GM19099 (cell line): Measurements from ENCODE around the gene IGHMBP2.

Experiments
- POLR2A ChIP-seq: IDR thresholded peaks from 3 replicates; pipeline ENCODE4 v1.6.1; 2011; ENCODE audit warnings: low read depth; ENCODE audit not compliant: insufficient read length; ENCODE audit errors: extremely low read depth

The IGHMBP2 gene

DNA sequence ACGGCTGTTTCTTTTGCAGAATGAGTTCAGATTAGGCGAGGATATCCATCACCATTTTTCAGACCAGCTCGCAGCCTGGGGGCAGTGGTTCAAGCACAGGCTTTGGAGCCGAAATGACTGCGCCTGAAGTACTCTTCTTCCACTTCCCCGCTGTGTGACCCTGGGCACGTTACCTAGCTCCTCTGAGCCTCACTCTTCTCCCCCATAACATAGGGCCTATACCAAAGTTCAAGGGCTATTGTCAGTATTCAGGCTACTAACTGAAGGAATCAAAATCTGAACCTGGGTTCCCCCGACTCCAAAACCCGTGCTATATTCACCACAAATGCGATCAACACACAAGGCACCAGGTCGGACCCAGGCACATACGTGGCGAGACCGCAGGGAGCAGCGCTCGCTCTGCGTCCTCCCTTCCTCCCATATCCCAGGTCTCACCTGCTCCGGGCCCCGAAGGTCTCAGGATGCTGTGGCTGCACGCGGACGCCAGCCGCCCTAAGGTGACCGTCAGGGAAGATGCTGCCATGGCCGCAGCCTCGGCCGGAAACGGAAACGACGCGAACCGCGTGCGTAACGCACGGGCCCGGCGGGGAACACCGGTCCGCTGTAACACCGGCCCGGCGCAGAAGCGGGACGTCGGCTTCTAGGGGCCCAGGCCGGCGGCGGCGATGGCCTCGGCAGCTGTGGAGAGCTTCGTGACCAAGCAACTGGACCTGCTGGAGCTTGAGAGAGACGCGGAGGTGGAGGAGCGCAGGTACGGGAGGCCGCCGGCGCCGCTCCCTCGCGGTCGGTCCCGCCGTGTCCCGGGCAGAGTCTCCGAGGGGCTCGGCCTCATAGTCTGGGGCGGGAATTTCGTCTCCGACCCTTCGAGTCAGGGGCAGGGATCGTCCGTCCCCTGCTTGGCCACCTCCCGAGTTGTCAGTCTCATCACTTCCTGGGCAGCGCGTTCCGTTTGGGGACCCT, at the start of gene IGHMBP2, which contains the start of gene MRPL21:
TSS of gene IGHMBP2 (plus strand) at position 604 of the 960 bp plus-strand sequence. CDS start at position 666, 62 bp downstream.
TSS of gene MRPL21 (minus strand) at position 545 of the 960 bp plus-strand sequence. CDS start at position 523, 22 bp downstream.
- peak; percentile 98 for TF ChIP-seq POLR2A

DNA sequence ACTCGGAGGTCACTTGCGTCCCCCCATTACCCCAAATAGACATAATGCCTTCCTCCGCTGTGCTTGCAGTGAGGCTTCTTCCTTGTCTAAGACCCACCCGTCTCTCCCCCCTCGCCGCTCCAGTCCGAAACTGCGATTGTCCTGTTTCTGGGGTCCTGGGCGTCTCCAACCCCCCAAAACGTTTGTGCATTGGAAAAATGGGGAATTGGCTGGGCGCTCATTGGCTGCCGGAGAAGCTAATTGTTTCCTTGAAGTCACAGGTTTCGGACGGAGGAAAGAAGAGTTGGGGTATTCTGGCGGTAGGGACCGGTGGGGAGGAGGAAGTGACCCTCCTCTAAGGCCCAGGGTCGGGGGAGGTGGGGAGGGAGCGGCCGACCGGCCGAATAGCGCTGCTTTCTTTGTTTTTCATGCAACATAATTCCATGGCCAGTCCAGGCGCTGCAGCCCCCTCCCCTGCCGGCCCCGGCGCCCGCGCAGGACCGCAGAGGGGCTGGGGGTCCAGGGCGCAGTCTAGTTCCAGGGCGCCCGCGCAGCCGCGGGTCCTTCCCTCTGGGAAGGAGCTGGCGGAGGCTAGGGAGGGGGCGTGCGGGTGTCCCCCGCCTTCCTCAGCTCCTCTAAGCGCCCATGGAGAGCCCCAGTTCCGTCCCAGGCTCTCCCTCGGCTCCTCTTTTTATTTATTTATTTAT, 49.3 kb upstream of the IGHMBP2 start:
- no peak for TF ChIP-seq POLR2A

DNA sequence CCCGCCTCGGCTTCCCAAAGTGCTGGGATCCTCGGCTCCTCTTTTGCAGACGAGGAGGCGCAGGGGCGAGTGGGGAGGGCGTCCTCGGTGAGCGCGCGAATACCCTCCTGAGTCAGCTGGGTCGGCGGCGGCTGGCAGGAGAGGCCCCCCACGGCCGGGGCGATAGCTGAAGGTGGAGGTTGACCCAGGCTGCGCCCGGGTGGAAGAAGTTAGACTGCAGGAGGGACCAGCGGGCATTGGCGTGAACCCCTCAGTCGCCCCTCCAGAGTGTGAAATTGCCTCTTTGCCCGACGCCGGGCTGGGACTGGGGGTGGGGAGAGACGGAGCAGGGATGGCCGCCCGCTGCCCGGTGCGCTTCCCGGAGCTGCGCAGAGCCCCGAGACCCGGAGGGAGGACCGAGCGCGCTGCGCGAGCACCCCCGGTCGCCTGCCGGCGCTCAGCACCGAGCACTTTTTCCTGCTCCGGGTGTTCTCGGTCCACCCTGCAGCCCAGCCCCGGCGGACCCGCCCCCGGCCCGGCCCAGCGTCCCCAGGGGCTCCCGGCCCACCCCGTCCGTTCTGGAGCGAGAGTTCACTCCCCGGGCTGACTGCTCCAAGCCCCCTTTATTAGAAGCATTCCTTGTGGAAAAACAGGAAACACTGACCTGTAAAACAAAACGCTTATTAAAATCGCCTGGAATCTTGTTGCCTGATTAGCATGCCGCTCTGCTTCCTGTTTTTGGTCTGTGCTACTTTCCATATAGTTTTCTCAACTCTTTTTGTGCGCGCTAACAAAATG, 48.3 kb upstream of the IGHMBP2 start:
- no peak for TF ChIP-seq POLR2A

DNA sequence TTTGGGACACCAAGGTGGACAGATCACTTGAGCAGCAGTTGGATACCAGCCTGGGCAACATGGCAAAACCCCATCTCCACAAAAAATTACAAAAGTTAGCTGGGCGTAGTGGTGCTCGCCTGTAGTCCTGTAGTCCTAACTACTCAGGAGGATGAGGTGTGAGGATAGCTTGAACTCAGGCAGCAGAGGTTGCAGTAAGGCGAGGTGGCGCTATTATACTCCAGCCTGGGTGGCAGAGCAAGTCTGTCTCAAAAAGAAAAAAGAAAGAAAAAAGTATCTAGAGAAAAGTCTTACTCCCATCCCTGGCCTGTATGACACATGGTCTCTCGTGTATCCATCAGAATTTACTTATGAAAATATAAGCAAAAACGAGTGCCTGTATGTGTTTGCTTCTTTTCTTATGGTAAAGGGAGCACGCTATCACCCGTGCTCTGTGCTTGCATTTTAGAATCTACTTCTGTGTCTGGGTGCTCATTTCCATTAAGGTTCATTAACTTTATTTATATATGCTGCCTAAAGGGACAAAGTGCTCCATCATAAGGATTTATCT, 46.6 kb upstream of the IGHMBP2 start:
- TF ChIP-seq POLR2A, result no peak

DNA sequence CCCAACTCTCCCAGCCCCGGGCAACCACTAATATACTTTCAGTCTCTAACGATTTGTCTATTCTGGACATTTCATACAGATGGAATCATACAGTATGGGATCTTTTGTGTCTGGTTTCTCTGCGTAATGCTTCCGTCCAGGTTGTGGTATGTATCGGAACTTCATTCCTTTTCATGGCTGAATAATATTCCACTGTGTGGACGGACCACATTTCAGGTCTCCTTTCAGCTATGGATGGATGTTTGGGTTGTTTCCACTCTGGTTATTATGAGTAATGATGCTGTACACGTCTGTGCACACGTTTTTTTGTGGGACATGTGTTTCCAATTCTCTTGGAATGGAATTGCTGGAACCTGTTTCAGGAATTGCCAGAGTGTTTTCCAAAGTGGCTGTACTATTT, 44.6 kb upstream of the IGHMBP2 start:
- no peak for TF ChIP-seq POLR2A

DNA sequence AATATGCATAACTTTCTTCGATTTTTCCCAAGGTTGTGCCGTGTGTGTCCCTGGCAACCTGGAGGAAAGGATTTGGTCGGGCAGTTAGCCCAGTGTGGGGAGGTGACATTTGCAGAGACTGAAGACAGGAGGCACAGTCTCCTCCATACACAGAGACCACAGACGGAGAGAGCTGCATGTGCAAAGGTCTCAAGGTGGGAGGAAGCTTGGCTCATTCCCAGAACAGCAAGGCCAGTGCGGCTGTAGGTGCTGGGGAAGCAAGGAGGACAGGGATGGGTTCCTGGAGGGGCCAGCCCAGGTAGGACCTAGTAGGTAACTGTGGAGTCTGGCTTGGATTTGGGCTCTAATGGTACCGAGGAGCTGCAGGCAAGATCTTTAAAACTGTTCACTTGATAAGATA, 41.3 kb upstream of the IGHMBP2 start:
- TF ChIP-seq POLR2A, result no peak

DNA sequence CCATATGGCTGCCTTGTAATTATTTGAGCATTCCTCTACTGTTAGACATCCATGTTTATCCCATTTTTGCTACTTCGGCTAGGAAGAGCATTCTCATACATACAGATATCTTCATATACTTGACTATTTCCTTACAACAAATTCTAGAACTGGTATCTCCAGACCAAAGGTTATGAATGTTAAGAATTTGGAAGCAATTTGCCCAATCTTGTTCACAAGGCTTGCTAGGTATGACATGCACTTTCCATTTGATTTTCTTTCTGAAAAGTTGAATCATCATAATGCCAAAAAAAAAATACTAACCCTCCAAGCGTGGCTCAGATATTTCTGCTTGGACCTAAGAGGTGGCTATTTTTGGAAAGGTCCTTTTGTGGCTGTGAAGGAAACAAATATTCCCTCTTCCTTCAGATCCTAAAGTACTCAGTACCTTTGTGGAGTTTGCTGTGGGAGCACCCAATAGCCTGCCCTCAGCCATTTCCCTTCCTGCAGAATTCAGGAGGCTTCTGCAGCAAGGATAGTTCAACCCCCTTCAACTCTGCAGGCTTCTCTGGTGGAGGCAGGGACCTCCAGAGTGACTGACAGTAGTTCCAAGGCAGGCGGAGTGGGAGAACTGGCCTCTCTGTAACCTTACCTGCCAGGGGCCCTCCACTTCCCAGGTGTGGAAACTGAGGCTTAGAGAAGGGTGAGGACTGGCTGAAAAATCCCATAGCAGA, 40.0 kb upstream of the IGHMBP2 start:
- no peak for TF ChIP-seq POLR2A

DNA sequence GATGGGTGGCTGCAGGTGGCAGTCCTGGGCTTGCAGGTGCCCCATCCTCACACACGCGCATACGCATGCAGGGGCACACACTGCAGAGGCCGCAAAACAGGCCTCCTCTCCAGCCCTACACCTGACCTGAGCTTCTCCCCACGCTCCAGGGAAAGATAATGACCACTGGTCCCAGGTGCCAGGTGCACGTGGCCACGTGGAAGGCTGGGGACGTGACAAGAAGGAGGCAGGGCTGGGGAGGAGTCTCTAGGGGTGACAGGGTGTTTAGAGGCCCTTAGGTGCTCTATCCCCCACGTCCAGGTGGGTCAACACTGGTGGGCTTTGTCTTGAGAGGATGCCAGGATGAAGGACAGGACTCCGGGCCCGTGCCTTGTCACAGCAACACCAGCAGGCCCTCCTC, 38.5 kb upstream of the IGHMBP2 start:
- no peak for TF ChIP-seq POLR2A

DNA sequence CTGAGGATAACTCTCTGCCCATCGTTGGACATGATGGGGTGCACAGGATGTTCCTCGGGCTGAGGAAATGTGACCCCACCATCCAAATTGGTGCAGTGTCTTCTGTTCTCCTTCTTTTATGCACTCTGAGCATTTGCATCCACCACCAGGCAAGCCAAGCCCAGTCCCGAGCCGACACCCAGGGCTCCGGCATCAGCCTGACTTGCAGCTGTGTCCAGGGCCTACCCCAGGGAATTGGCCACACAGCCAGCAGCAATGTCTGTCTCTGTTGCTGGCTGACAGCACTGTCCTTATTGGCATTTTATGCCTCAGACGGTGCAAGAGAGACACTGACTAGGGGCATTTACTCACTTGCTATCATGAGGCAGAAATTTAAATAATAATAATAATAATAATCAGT, 36.6 kb upstream of the IGHMBP2 start:
- no peak for TF ChIP-seq POLR2A

DNA sequence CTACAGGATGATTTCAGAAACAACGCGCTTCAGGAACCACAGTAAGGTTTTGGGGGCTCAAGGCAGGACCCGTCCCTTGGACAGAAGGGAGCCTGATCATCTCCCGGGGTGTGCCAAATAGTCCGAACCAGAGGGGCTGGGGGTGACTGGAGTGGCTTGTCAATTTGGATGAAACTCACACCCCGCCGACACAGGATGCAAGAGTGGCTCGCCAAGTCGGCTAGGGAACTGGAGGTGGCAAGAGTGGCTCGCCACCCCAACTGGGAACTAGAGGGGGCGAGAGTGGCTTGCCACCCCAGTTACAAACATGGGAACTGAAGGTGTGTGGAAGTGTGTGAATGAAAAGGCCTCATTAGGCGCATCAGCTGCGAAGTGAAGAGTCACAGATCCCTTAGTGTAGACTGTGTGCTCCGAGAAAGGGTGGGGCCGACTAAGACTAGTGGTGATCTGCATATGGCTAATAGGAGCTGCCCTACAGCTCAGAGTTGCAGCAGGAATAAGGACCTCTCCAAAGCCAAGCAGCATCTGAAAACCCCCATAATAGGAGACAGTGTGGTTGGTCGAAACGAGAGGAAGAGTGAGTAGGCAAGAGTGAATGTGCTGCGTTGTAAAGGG, 35.4 kb upstream of the IGHMBP2 start:
- TF ChIP-seq POLR2A, result no peak

DNA sequence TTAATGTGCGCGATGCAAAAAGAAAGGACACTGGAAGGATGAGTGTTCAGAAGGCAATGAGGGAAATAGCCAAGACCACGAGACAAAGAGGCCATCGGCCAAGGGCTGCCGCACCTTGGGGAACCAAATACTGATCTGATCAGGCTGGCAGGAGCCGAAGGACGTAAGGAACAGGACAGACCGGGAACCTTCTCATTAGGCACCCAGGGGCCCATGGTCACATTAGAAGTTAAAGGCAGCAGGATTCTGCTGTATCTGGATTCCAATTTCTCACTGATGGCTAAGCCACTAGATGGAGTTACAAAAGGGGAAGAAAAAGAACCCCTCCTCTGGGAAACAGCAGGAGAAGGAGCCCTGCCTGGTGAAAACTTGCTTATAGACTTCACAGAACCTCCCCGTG, 33.2 kb upstream of the IGHMBP2 start:
- no peak for TF ChIP-seq POLR2A

DNA sequence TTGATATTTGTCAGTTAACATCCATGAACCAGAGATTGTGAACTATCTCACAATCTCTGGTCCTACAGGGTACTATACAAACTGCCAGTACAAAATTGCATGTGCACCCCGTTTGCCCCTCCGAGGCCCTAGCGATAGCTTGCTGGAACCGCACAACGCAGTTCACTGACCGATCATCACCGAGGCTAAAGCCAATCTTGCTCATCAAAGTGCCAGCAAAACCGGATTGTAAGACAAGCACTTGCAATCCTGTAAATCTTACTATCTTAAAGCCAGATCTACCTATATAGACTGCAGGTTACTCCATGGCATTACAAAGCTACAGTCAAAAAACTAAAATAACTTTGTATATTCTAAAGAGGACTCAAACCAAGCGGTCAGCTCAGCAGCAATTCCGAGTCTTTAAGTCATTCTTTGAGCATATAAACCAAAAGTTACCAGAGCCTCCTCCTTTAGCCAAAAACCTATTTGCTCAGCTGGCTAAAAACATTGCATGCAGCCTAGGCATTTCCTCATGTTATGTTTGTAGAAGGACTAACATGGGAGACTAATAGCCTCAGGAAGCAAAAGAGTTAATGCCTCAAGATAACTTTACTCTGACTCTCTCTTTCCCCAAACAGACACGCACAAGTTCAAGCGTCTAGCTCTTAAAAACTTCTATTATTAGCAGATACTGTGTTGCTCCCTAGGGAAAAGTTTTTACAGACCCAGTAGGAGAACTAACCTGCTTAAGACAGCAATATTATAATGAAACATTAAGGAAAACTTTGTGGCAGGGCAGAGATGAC, 31.3 kb upstream of the IGHMBP2 start:
- TF ChIP-seq POLR2A, result no peak

DNA sequence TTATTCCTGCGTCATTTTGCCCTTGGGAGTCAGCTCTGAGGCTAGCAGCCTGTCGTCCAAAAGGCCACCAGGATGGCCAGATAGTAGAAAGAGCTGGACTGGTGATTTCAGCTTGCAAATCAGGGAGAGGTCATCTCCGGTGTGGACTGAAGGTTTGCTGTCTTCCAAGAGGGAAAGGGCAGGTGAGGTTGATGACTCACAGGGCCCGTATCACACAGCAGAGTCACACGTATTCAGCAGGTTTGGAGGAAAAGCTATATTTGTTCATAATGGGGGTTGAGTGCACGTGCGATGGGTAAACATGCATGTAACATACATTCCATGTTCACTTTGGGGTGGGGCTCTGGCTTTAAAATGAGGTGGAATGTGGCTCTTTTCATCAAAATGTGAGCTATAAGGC, 25.7 kb upstream of the IGHMBP2 start:
- no peak for TF ChIP-seq POLR2A
